ENCODE data around the gene SLC20A1.
A peak's percentile ranks its signal among the peaks of the same experiment; 100 is the strongest.

DNA sequence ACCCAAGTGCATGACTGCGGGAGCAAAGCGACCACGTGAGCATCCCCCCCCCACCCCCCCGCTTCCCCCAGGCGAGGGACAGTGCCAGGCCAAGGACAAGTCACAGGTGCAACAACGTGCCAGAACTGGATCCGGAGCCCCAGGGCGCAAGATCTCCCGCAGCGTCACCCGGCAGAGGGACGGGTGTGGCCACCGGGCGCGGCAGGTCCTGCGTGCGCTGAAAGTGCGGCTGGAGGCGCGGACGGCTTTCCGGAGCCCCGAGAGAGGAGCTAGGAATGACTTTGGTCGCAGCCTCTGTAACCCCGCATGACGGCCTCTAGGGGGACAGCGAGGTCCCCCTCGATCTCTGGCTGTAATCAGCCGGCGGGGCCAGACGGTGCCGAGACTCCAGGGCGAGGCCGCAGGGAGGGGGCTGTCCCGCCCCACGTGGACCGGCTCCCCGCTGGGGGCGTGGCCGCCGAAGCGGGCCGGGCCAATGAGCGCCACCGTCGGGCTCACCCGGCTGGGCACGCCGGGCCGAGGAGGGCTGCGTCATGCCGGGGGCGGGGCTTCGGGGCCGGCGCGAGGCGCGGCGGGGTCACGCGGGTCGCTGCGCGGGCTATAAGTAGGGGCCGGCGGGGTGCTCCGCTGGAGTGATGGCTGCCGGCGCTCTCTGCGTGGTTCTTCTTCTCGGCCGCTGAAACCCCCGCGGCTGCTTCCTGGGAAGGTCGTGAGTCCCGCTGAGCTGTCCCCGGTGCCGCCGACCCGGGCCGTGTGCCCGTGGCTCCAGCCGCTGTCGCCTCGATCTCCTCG is at the start of gene SLC20A1:
- TF ChIP-seq, protein P1, sequence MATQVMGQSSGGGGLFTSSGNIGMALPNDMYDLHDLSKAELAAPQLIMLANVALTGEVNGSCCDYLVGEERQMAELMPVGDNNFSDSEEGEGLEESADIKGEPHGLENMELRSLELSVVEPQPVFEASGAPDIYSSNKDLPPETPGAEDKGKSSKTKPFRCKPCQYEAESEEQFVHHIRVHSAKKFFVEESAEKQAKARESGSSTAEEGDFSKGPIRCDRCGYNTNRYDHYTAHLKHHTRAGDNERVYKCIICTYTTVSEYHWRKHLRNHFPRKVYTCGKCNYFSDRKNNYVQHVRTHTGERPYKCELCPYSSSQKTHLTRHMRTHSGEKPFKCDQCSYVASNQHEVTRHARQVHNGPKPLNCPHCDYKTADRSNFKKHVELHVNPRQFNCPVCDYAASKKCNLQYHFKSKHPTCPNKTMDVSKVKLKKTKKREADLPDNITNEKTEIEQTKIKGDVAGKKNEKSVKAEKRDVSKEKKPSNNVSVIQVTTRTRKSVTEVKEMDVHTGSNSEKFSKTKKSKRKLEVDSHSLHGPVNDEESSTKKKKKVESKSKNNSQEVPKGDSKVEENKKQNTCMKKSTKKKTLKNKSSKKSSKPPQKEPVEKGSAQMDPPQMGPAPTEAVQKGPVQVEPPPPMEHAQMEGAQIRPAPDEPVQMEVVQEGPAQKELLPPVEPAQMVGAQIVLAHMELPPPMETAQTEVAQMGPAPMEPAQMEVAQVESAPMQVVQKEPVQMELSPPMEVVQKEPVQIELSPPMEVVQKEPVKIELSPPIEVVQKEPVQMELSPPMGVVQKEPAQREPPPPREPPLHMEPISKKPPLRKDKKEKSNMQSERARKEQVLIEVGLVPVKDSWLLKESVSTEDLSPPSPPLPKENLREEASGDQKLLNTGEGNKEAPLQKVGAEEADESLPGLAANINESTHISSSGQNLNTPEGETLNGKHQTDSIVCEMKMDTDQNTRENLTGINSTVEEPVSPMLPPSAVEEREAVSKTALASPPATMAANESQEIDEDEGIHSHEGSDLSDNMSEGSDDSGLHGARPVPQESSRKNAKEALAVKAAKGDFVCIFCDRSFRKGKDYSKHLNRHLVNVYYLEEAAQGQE (IDR thresholded peaks at IDR 0.05; ENCODE audit: low read depth) = no peak
- no peak; the same call in 1 of the 2 replicates for TF ChIP-seq CEBPB (IDR thresholded peaks at IDR 0.05)
- TF ChIP-seq, protein P2, sequence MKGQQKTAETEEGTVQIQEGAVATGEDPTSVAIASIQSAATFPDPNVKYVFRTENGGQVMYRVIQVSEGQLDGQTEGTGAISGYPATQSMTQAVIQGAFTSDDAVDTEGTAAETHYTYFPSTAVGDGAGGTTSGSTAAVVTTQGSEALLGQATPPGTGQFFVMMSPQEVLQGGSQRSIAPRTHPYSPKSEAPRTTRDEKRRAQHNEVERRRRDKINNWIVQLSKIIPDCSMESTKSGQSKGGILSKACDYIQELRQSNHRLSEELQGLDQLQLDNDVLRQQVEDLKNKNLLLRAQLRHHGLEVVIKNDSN (IDR thresholded peaks at IDR 0.05) = peak; percentile 86

Measured in Ishikawa (cell line).